Eye (tissue), 1 donor: ENCODE measurements around the gene NACC1.

ENCODE experiments used
- DNase-seq: peaks from one replicate; pipeline ENCODE4 v3.0.0-alpha.2; 2015

Gene NACC1

DNA sequence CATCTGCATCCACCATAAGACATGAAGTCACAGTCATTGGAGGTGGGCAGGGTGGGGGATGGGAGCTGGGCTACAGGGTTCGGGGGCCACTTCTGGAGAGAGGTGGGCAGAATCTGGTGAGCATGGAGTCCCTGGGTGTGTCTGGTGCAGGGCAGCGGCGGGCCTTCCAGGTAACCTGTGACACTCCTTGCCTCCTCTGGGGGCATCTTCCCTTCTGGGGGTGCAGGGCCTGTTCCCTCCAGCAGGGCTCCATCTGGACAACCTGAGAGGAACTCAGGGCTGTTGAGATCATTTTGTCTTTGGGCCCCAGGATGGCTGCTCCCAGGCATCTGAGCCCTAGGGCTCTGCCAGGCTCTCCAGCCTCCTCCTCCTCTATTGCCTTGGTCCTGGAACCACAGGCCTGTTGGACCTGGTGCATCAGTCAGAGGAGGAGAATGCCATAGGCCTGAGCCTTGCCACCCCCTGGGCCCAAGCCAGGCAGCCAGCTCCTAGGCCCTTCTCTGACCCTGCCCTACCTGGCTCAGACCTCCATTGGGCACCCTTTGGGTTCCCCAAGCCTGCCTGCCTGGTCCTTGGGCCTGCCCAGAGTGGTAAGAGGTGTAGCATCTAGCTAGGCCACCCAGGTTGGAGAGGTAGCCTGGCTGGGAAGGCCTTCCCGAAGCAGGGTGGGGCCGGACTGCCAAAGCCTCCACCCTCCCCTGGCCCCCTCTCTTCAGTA, 28.8 kb upstream of the NACC1 start:
- no peak for DNase-seq

DNA sequence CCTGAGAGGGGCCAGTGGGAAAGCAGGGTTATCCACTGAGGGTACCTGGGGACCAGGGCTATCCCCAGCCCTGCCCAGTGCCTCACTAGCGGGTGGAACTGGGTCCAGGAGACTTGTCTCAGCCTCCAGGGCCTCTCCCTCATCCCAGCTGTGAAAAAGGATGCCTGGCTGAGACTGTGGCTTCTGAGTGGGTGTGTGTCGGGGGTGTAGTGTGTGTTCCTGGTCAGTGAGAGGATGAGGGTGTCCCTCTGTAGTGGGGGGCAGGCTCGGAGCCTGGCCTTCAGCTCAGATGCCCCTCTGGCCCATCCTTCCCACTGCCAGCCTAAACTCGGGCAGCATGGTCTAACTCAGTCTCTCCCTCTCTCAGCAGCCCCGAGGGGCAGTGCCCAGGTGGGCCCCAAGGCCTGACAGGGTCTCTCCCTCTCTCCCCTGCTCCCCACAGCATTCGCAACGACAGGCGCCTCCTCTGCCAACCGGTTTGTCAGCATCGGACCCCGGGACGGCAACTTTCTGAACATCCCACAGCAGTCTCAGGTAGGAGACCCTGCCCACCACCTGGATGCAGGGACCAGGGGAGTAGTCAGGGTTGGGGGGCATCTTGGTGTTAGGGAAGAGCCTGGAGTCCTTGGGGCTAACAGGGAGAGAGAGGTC, 28.1 kb upstream of the NACC1 start:
- no peak for DNase-seq

GRCh38 chr19:13090511-13091231, 27.4 kb upstream of the NACC1 start:
- DNase-seq, result no peak

DNA sequence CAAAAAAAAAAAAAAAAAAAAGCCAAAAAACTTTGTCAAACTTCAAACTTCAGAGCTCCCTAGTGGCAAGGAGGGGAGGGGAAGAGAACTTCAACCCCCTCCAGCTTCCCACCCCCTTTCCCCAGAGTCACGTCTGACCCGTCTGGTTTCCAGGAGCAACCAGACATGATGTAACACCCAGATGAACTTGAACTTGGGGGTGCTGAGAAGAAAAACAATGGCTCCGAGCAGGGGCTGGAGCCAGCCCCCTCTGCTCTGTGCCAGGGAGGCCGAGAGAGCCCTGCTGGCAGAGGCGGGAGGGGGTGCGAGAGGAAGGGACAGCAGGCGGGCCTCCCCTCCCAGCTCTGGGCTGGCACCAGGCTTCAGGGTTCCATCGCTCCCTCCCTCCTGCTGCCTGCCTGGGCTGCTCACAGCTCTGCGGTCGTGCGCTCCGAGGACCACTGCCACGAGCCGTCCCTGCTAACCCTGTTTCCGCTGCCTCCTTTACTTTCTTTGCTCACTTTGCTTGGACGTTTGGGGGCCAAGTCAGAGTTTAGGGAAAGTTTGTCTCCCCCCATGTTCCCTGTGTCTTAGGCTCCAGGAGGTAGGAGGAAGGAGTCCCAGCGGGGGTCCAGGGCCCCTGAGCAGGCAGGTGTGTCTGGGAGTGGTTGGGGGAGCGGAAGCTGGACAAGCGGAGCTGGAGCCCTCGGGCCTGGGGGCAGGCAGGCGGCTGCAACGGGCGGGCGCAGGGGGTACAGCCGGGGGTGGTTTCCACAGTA, 26.5 kb upstream of the NACC1 start:
- peak; percentile 87 for DNase-seq

- no peak for DNase-seq
Measured at GRCh38 chr19:13092158-13092543, 25.9 kb upstream of the NACC1 start.

GRCh38 chr19:13092606-13093235, 25.3 kb upstream of the NACC1 start:
- DNase-seq, result no peak

- peak; percentile 95 for DNase-seq
Measured at GRCh38 chr19:13093407-13094105, 24.5 kb upstream of the NACC1 start.

DNA sequence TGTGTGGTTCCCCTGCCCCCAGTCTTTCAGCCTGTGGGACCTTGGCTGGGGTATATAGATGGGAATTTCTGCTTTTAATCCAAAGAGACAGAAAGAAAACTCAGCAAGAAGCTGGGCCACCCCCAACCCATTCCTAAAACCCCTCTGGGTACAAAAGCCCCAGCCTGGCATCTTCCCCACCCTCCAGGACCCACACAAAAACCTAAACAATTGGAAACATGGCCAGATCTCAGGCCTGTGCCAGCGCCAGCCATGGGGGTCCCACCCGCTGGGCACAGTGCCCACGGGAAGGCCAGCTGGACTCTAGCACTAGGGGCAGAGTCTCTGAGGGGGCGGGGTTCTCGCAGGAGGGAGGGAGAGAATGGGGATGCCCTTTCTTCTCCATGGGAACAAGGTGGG, 24.0 kb upstream of the NACC1 start:
- DNase-seq, result no peak

GRCh38 chr19:13094771-13095392, 23.2 kb upstream of the NACC1 start:
- peak; percentile 62 for DNase-seq

DNA sequence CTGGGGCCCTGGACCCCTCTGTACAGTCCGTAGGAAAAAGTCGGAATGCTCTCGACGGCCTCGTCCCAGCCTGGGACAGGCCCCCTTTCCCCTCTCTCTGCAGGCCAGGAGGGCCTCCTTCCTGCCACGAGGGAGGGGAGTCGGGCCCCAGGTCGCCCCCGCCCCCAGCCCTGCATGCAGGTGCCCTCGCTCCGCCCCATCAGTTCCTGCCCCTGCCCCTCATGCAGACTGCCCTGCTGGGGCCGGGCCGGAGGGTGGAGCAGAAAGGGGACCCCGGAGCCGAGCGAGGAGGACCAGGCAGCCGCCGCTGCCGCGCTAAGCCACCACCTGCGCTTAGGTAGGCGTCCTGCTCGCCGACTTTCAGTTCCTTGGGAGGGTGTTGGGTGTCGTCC, 22.7 kb upstream of the NACC1 start:
- no peak for DNase-seq

- peak; percentile 70 for DNase-seq
Measured at GRCh38 chr19:13095934-13096927, 21.8 kb upstream of the NACC1 start.

DNA sequence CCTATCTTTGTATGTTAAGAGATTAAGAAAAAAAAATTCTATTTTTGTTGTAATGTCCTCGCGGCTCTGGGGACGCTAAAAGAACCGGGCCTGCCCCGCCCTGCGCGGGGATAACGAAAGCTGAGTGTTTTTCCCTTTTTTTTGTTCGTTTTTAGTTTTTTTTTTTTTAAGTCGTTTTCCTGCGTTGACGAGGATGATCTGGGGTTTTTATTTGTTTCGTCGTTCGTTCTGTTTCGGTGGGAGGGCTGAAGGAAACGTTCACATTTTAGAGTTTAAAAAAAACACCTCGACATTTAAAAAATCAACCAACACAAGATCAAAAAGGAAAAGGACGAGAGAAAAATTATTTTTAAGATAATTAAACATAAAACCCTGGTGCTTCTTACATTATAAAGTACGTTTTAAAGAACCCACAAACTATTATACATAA, 21.0 kb upstream of the NACC1 start:
- peak; percentile 57 for DNase-seq

- no peak for DNase-seq
Measured at GRCh38 chr19:13097463-13098258, 20.4 kb upstream of the NACC1 start.

GRCh38 chr19:13098277-13099072, 19.6 kb upstream of the NACC1 start:
- peak; percentile 68 for DNase-seq

GRCh38 chr19:13099073-13099999, 18.7 kb upstream of the NACC1 start:
- peak; percentile 51 for DNase-seq

DNA sequence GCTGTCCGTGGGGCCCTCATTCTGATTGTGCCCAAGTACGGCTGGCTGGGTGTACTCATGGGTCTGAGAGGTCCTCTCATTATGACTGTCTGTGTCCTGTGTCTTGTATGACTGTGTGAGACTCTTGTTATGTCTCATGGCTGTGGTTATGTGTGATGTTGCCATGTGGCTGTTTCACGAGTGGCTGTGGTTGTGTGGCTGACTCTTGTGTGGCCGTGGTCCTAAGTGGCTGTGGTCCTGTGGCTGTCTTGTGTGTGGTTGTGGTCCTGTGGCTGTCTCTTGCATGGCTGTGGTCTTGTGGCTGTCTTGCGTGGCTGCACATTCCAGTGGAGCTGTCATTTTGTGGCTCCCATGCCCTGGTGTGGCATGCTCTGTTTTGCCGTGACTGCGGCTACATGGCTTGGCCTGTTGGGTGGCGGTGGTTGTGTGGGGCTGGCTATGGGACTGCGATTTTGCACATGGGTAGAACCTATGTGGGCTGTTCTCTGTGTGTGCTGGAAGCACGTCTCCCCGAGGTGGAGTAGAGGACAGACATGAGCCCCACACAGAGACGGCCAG, 18.0 kb upstream of the NACC1 start:
- DNase-seq, result no peak
